ENCODE measurements around the gene ANXA1.

DNA sequence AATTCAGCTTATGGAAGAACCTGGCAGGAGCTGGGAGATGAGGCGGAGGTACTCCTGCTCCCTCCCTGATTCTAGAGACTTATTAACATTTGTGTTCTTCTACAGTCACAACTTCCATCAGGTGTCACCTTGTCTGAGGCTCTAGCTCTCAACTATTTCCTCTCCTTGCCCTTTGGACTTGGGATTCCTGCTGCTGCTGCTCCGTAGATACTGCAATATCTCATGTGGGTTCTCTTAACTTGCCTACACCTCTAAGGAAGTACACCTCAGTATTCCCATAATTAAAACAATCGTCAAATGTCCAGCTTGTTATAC, 21.2 kb downstream of the ANXA1 start:
- TF ChIP-seq, protein P1, sequence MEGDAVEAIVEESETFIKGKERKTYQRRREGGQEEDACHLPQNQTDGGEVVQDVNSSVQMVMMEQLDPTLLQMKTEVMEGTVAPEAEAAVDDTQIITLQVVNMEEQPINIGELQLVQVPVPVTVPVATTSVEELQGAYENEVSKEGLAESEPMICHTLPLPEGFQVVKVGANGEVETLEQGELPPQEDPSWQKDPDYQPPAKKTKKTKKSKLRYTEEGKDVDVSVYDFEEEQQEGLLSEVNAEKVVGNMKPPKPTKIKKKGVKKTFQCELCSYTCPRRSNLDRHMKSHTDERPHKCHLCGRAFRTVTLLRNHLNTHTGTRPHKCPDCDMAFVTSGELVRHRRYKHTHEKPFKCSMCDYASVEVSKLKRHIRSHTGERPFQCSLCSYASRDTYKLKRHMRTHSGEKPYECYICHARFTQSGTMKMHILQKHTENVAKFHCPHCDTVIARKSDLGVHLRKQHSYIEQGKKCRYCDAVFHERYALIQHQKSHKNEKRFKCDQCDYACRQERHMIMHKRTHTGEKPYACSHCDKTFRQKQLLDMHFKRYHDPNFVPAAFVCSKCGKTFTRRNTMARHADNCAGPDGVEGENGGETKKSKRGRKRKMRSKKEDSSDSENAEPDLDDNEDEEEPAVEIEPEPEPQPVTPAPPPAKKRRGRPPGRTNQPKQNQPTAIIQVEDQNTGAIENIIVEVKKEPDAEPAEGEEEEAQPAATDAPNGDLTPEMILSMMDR (IDR thresholded peaks at IDR 0.05; ENCODE audit: extremely low read depth in 1 of 2, insufficient read depth in 1 of 2, low read depth in 1 of 2, low read length in 2 of 2), result no peak
- TF ChIP-seq MYC (IDR thresholded peaks at IDR 0.05; ENCODE audit: low read depth, low read length), result no peak
